H1 (cell line): ENCODE results near the gene STOML1. TPM values are rescaled to one million over a fixed set of nuclear protein-coding genes. Genes with fewer than 3 reads are reported as not detected.

Source experiments
- JUND ChIP-seq: IDR thresholded peaks from 2 replicates; pipeline ENCODE4 v1.6.1; 2011; ENCODE audit warnings: mild to moderate bottlenecking, improper control_type of control experiment, low read length
- polyA plus RNA-seq, 7 experiments: library from polyadenylated mRNA; depleted of rRNA in 3 of 7; stranded (reverse) in 5 of 7; unstranded in 2 of 7; fragments of >200 nt in 5 of 7; fragments of 200-250 nt in 2 of 7; gene quantifications; 1 replicate in 5 of 7; 2 replicates in 1 of 7; 4 replicates in 1 of 7; pipeline versions ENCODE4 v1.2.1 to v1.2.3, GENCODE V29; 2011 to 2013; ENCODE audit warnings: missing spikeins in 2 of 7, mixed read lengths in 2 of 7
- total RNA-seq: library from RNA; stranded (reverse); fragmentation: NEBNext Ultra II Directional; extraction: Animal tissue kit (Norgen Biotek cat#: 25700); gene quantifications from 2 replicates; pipeline ENCODE4 v1.2.1, GENCODE V29; 2021
- TF ChIP-seq, protein P1 (sequence below): fragments of 300-600 bp; sonication (generic); IDR thresholded peaks from 2 replicates; pipeline ENCODE4 v1.7.1; 2012; ENCODE audit warnings: low read length, moderate library complexity, mild to moderate bottlenecking, inconsistent platforms; ENCODE audit not compliant: insufficient replicate concordance

Gene STOML1
- total and polyA plus RNA-seq, 2 of the 8 experiments (the other 6 are each of a cell fraction or from before 2014, with no cell fraction given), result 2.6 to 3.2 TPM

DNA sequence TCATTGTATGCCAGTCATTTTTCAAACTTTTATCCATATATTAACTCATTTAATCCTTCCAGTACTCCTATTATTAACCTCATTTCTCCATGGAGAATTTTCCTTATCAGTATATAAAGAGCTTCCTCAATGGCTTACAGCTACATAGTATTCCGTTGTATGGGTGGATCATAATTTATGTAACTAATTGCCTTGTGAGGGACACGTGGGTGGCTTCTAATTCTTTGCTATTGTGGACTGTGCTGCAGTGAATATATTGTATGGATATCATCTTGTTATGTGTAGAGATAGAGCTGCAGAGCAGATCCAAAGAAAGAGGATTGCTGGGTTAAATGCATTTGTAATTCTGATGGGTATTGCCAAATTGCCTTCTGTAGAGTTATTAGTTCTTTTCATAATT, 27.6 kb upstream of the STOML1 start (continued):
- TF ChIP-seq, protein P1, sequence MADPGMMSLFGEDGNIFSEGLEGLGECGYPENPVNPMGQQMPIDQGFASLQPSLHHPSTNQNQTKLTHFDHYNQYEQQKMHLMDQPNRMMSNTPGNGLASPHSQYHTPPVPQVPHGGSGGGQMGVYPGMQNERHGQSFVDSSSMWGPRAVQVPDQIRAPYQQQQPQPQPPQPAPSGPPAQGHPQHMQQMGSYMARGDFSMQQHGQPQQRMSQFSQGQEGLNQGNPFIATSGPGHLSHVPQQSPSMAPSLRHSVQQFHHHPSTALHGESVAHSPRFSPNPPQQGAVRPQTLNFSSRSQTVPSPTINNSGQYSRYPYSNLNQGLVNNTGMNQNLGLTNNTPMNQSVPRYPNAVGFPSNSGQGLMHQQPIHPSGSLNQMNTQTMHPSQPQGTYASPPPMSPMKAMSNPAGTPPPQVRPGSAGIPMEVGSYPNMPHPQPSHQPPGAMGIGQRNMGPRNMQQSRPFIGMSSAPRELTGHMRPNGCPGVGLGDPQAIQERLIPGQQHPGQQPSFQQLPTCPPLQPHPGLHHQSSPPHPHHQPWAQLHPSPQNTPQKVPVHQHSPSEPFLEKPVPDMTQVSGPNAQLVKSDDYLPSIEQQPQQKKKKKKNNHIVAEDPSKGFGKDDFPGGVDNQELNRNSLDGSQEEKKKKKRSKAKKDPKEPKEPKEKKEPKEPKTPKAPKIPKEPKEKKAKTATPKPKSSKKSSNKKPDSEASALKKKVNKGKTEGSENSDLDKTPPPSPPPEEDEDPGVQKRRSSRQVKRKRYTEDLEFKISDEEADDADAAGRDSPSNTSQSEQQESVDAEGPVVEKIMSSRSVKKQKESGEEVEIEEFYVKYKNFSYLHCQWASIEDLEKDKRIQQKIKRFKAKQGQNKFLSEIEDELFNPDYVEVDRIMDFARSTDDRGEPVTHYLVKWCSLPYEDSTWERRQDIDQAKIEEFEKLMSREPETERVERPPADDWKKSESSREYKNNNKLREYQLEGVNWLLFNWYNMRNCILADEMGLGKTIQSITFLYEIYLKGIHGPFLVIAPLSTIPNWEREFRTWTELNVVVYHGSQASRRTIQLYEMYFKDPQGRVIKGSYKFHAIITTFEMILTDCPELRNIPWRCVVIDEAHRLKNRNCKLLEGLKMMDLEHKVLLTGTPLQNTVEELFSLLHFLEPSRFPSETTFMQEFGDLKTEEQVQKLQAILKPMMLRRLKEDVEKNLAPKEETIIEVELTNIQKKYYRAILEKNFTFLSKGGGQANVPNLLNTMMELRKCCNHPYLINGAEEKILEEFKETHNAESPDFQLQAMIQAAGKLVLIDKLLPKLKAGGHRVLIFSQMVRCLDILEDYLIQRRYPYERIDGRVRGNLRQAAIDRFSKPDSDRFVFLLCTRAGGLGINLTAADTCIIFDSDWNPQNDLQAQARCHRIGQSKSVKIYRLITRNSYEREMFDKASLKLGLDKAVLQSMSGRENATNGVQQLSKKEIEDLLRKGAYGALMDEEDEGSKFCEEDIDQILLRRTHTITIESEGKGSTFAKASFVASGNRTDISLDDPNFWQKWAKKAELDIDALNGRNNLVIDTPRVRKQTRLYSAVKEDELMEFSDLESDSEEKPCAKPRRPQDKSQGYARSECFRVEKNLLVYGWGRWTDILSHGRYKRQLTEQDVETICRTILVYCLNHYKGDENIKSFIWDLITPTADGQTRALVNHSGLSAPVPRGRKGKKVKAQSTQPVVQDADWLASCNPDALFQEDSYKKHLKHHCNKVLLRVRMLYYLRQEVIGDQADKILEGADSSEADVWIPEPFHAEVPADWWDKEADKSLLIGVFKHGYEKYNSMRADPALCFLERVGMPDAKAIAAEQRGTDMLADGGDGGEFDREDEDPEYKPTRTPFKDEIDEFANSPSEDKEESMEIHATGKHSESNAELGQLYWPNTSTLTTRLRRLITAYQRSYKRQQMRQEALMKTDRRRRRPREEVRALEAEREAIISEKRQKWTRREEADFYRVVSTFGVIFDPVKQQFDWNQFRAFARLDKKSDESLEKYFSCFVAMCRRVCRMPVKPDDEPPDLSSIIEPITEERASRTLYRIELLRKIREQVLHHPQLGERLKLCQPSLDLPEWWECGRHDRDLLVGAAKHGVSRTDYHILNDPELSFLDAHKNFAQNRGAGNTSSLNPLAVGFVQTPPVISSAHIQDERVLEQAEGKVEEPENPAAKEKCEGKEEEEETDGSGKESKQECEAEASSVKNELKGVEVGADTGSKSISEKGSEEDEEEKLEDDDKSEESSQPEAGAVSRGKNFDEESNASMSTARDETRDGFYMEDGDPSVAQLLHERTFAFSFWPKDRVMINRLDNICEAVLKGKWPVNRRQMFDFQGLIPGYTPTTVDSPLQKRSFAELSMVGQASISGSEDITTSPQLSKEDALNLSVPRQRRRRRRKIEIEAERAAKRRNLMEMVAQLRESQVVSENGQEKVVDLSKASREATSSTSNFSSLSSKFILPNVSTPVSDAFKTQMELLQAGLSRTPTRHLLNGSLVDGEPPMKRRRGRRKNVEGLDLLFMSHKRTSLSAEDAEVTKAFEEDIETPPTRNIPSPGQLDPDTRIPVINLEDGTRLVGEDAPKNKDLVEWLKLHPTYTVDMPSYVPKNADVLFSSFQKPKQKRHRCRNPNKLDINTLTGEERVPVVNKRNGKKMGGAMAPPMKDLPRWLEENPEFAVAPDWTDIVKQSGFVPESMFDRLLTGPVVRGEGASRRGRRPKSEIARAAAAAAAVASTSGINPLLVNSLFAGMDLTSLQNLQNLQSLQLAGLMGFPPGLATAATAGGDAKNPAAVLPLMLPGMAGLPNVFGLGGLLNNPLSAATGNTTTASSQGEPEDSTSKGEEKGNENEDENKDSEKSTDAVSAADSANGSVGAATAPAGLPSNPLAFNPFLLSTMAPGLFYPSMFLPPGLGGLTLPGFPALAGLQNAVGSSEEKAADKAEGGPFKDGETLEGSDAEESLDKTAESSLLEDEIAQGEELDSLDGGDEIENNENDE, result no peak
- no peak for TF ChIP-seq JUND
